Inflammatory macrophage treated with lipopolysaccharide for 1 hour (primary cell): ENCODE data around the gene AUH.
"Not testable (repeated sequence)": the region's sequence is repeated elsewhere in the genome, so short reads cannot be mapped to it uniquely, and the experiment has no call there.

Experiments
- DNase-seq, 2 donors: peaks; one replicate each; pipeline ENCODE4 v3.0.0-alpha.2; 2020 to 2022

AUH gene

GRCh38 chr9:91378695-91379127, 17.0 kb upstream of the AUH start:
- DNase-seq, result no peak

GRCh38 chr9:91378054-91378453, 16.3 kb upstream of the AUH start:
- not testable (repeated sequence) for DNase-seq

GRCh38 chr9:91376239-91376638, 14.5 kb upstream of the AUH start:
- DNase-seq, result peak; percentile 38 to 57

GRCh38 chr9:91374939-91375338, 13.2 kb upstream of the AUH start:
- DNase-seq, result no peak

- peak; percentile 19 to 61 for DNase-seq
Measured at GRCh38 chr9:91371894-91372293, 10.2 kb upstream of the AUH start.

GRCh38 chr9:91370006-91370405, 8.3 kb upstream of the AUH start:
- not testable (repeated sequence) for DNase-seq

GRCh38 chr9:91364702-91365101, 3.0 kb upstream of the AUH start:
- no peak for DNase-seq

- no peak for DNase-seq
Measured at GRCh38 chr9:91364005-91364404, 2.3 kb upstream of the AUH start.

- DNase-seq, result no peak
Measured at GRCh38 chr9:91362051-91362611, 413 bp upstream of the AUH start.

GRCh38 chr9:91360551-91361290, 997 bp downstream of the AUH start:
- DNase-seq, result no peak

GRCh38 chr9:91359734-91360470, 1.8 kb downstream of the AUH start:
- DNase-seq, result no peak

- no peak for DNase-seq
Measured at GRCh38 chr9:91359083-91359482, 2.6 kb downstream of the AUH start.

- DNase-seq, result no peak
Measured at GRCh38 chr9:91354881-91355280, 6.8 kb downstream of the AUH start.

GRCh38 chr9:91349115-91349555, 12.6 kb downstream of the AUH start:
- no peak for DNase-seq

GRCh38 chr9:91348191-91348807, 13.4 kb downstream of the AUH start:
- no peak for DNase-seq

- DNase-seq, result peak; percentile 30 to 61
Measured at GRCh38 chr9:91347377-91347776, 14.3 kb downstream of the AUH start.

GRCh38 chr9:91346644-91347043, 15.1 kb downstream of the AUH start:
- peak; percentile 48 to 58 for DNase-seq

GRCh38 chr9:91345978-91346377, 15.7 kb downstream of the AUH start:
- no peak for DNase-seq

GRCh38 chr9:91342575-91342974, 19.1 kb downstream of the AUH start:
- no peak for DNase-seq

- DNase-seq, result no peak
Measured at GRCh38 chr9:91341749-91342148, 20.0 kb downstream of the AUH start.

GRCh38 chr9:91341258-91341746, 20.4 kb downstream of the AUH start:
- no peak for DNase-seq

- no peak for DNase-seq
Measured at GRCh38 chr9:91340395-91340967, 21.2 kb downstream of the AUH start.

GRCh38 chr9:91338681-91339080, 23.0 kb downstream of the AUH start:
- no peak for DNase-seq
